NT2/D1 (cell line): ENCODE data around the gene KLHL18.

Experiments used
- SUZ12 ChIP-seq: IDR thresholded peaks from 2 replicates; pipeline ENCODE4 v1.6.1; 2011; ENCODE audit not compliant: insufficient read length, insufficient read depth; ENCODE audit errors: extremely low read depth
- YY1 ChIP-seq: IDR thresholded peaks from 2 replicates; pipeline ENCODE4 v1.6.1; 2011; ENCODE audit not compliant: insufficient read length, insufficient read depth

DNA sequence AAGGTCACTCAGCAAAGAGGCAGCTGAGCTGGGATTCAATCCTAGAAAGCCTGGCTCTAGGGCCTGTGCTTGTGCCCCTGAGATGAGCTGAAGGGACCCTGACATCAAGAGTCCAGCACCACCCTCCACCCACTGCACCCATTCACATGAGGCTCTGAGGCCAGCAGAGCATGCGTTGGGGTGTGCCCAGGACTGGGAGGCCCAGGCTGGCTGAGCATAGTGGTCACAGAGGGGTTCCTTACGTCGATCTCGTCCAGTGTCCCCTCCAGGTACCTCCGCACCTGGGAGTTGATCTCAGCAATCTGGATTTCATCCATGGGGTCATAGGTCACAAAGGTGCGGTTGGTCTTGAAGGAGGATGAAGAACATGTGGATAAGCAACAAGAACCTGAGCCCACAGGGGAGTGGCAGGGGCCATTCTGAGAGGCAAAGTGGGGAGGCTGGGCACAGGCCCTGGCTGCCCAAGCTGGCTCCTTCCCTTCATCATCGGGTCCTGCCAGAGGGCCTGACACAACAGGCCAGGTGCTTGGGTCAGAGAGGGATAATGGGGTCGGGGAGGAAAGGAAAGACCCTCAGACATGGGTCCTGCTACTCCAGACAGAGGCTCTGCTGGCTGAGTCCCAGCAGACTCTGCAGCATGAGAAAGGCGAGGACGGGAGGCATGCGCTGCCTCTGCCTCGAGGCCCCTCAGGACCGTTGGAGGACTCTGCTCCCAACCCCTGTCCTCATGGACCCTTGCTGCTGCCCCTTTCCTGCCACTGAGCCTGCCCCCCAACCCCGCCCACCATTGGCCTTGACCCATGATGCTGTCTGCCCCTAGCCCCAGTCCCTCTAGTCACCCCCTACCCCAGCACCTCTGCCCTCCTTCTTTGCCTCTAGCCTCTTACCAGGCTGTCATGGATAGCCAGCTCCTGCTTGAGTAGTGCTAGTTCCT lies 35.3 kb upstream of the KLHL18 start:
- TF ChIP-seq YY1 (no peak), SUZ12 (no peak)
